Iris pigment epithelial cell (primary cell): ENCODE data around the gene IGFBP6.
A peak's percentile ranks its signal among the peaks of the same experiment; 100 is the strongest.
"Not testable (repeated sequence)": the region's sequence is repeated elsewhere in the genome, so short reads cannot be mapped to it uniquely, and the experiment has no call there.

Experiments used
- DNase-seq: peaks from one replicate; pipeline ENCODE4 v3.0.0-alpha.2; 2011; ENCODE audit warnings: low read depth

IGFBP6 gene

DNA sequence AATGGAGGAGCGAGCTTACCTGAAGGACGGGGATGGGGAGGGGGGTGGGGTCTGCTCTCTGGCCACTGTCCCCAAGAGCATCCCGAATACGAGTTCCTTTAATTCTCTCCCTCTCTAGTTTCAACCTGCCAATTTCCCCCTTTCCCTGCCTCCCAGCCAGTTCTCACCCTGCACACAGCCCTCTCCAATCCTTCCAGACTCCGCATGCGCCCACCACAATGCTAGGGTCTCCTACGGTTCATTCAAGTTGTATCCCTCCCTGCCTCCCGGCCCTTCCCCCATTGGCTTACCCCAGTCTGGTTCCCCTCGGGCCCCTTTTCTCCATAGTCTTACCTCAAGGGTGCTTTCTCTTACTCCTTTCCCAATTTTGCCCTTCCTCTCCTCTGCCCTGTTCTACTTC, 708 bp upstream of the IGFBP6 start:
- DNase-seq: no peak

DNA sequence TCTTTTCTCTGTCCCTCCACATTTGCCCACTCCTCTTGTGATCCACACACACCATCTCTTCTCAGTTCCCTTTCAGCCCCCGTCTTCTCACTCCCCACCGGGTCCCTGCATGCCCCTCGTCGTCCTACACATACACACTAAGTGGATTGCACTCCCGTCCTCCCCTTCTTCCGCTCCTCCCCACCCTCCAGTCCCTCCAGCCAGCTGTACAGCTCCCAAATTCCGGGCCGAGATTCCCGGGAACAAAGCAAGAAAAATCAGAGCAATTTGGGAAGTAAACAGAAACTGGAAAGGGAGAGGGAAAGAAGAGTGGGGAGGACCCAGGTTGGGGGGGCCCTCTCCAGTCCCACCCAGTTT, 282 bp upstream of the IGFBP6 start:
- peak; percentile 20 for DNase-seq

DNA sequence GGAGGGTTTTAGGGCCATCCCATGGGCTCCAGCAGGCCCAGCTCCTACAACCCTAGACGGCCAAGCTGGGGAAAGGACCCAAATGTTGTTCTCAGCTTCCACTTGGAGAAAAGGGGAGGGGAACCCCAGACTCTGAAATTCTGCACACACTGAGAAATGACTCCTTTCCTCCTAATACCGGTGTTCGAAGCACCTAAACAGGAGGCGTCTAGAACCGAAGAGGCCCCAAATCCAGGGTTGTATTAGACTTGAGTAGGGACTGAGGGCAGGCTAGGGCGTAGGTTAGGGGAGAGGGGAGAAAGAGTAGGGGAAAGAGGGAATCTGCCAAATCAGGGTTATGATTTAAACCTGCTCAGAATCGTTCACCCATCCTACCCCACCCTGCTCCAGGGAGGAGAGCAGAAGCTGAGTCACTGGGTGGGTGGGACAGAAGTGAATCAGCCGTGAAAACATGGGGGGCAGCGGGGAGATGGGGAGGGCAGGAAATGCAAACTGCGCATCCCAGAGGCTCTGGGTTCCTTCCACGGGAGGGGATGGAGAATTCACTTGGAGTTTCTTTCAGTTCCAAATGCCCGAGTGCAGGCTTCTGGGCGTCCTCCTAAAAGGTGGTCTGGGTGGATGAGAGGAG, 1.0 kb downstream of the IGFBP6 start:
- DNase-seq: peak; percentile 74

DNA sequence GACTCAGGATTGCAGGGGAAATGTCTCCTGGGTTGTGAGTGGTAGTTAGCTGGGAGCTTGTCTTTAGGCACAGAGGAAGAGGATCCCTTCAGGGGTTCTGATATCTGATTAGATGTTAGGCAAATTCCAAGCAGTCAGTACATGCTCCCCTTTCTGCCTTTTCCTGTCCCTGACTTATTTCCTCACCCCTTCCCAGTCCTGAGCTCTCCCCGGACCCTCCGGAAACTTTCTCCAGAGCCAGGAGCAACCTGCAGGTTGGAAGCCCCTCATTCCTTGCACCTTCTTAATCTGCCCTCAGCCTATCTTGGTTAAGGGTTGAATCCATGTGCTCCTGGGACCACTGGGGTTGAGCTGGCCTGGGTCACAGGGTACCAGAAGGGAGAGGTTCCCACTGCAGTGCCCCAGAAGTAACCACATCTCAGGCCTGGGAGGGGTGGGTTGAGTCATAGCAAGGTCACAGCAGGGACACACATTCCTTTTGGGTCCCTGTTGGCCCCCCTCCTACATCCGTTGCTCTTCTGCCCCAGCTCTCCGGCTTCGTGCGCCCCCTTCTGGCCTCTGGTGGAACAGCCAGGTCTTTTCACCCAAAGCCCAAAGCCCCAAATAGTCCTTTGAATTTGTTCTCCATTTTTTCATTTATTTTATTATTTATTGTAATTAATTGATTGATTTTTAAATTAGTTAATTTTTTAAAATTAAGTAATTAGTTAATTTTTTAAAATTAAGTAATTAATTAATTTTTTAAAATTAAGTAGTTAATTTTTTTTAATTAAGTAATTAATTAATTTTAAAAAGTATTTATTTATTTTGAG, 1.8 kb downstream of the IGFBP6 start:
- DNase-seq: peak; percentile 96

DNA sequence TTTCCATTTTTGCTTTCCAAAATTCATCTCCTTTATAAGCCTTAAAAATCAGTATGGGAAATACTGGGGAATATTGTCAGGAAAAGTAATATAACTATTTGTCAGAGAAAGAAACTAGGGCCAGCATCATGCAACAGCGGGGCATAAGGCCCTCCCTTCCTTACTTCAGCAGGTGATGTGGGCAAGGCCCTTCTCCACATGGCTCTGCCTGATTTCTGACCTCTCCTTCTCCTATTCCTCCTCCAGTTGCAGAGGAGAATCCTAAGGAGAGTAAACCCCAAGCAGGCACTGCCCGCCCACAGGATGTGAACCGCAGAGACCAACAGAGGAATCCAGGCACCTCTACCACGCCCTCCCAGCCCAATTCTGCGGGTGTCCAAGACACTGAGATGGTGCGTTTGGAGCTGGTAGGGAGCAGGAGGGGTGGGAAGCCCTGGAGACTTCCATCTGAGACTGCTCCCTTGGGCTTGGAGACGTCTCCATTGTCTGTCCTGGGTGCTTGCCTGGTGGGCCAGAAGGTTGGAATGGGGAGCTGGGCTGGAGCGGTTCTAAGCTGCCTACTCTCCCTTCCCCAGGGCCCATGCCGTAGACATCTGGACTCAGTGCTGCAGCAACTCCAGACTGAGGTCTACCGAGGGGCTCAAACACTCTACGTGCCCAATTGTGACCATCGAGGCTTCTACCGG, 3.1 kb downstream of the IGFBP6 start:
- no peak for DNase-seq

DNA sequence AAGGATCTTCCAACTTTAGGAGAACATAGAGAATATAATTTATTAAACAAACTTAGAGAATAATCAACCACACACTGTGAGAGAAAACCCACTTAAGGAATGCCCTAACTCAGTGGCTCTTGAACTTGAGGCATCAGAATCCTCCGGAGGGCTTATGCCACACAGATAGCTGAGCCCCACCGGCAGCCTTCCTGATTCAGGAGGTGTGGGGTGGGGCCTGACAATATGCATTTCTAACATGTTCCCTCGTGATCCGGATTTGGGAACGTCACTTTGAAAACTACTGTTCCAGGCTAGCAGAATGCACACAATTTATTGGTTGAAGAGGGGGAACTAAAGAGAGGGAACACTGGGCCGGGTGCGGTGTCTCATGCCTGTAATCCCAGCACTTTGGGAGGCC, 3.8 kb downstream of the IGFBP6 start:
- DNase-seq: no peak

DNA sequence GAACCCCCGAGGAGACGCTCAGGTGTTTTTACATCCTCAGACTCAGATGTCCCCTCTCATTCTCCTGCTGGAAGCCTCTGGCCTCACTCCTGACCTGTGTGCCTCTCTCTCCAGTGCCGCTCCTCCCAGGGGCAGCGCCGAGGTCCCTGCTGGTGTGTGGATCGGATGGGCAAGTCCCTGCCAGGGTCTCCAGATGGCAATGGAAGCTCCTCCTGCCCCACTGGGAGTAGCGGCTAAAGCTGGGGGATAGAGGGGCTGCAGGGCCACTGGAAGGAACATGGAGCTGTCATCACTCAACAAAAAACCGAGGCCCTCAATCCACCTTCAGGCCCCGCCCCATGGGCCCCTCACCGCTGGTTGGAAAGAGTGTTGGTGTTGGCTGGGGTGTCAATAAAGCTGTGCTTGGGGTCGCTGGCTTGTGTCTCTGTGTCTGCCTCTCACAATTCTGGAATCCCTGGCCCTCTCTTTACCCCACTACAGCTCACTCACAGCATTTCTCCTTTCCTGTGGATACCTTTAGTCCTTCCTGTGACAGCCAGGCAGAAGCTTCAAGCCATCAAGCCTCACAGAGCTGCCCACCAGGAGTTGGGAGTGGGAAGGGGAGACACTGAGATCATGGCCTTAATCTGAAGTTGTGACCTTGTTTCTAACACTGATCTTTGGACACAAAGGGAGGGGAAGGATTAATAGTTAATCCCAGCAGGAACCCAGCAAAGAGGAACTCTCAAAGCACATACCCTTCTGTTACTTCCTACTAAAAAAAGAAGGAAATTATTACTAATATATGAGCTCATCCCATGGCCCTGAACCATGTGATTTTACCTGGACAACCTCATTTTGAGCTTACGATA, 4.7 kb downstream of the IGFBP6 start:
- DNase-seq: no peak

DNA sequence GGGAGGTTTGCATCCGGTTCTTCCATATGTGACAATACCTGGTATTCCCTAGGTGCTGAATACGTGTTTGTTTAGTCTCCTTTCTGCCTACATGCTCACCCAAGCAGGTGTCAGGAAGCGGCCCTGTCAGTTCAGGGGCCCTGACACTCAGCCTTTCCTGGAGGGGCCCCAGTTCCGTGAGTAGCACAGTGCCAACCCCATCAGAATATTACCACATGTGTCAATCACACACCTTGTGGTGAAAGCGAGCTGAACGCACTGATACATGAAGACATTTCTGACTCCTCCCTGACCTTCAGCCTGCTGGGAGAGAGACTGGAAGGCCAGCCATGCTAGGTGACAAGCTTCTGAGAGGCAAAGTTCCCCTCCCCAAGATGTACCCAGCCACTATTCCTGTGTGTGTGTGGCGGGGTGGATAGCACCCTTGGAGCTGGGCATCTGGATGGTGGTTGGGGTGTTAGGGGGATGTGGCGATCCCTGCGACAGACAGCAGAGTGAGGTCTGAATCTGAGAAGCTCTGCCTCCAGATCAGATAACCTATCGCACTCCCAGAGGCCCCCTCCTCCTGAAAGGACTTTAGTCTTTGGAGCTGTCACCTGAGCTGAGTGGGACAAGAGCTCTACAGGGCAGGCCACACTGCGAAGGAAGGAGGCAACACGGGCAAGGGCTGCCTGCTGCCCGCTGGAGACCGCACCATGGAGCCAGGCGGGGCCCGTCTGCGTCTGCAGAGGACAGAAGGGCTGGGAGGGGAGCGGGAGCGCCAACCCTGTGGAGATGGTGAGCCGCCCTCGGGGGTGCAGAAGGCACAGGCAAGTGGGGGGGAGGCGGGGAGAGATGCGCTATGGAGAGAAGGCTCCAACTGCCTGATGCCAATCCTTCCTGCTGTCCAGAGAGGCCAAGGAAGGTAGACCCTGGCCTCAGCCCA, 5.7 kb downstream of the IGFBP6 start, which contains the start of gene SOAT2:
TSS of gene SOAT2 (plus strand) at position 604 of the 925 bp plus-strand sequence. CDS start at position 696, 92 bp downstream.
- no peak for DNase-seq

DNA sequence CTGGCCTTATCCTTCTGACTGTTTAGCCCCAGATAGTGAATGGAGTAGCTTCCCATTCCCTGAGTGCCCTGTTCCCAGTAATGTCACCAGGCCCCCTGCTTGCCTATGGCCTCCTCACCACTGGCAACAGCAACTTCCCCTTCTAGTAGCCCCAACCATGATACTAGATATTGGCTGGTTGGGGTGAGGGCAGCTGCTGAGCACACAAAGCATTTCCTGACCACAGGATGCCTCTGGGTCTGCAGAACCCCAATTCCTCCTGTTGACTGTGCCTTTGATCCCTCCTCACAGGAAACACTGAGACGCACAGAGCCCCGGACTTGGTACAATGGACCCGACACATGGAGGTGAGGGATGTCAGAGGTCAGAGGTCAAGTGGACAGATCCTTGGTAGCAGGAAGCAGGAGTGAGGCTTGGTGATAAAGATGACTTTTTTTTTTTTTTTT, 6.4 kb downstream of the IGFBP6 start:
- DNase-seq: peak; percentile 18

DNA sequence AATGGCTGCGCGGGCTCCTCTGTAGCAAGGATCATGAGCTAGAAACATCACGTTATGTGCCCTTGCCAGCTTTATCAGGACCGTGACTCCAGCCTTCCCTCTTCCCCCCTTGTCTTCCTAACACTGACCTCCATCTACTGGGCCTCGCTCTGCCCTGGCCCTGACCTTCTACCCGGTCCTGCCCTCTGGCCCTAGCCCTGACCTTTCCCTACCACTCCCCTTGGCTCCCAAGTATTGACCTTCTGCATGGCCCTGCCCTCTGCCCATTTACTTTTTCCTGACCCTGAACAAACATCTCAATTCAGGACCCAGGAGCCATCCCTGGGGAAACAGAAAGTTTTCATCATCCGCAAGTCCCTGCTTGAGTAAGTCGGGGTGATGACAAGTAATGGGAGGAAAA, 7.8 kb downstream of the IGFBP6 start:
- no peak for DNase-seq

DNA sequence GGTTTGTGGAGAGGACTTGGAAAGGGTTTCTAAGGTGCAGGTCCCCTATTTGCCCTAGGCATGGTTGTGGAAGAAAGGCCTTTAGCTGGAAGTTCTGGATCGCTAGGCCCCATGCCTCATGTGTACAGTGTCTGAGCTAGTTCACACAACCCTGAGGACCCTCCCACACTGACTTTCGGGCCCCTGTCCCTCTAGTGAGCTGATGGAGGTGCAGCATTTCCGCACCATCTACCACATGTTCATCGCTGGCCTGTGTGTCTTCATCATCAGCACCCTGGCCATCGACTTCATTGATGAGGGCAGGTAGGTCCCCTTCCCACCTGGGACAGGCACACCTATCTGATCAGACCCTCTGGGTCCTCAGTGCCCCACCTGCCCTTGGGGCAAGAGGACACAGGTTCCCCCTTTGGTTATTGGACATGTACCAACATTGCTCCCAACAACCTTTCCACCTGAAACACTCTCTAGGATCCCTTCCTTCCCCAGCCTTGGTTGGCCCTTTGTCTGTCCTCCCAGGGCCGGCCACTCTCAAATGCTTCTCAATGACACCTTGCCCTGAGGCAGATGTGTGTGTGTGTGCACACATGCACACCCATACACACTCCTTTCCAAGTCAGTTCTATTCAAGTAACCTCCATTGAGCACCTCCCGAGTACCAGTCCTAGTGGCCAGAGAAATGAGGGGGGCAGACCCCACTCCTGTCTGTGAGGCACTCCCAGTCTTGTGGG, 8.4 kb downstream of the IGFBP6 start:
- DNase-seq: no peak

DNA sequence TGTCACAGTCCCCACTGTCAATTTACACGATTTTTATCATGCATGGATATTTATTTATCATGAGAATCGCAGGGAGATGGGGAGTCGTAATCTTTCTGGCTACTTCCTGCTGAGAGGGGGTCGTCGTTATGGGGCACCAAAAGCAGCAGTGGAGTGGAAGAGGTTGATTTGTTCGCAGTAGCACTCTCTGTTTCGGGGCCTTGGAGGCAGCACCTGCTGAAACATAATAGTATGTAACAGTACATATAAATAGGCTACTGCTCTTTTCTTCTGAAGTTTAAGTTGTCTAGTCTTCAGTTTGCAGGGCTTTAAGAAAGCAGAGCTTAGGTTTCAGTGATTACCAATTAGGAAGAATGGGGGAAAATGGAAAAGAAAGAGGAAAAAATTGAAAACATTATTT, 9.7 kb downstream of the IGFBP6 start:
- no peak for DNase-seq

DNA sequence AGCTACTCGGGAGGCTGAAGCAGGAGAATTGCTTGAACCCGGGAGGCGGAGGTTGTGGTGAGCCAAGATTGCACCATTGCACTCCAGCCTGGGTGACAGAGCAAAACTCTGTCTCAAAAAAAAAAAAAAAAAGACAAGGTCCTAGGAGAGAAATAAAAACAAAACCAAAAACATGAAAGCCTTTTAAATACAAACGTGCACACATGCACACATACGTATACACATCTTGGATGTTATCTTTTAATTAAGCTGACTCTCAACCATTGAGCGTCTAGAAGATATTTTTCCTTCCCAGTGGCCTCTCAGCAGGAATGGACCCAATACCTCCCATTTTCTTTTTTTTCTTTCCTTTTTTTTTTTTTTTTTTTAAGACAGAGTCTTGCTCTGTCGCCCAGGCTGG, 15.0 kb downstream of the IGFBP6 start:
- not testable (repeated sequence) for DNase-seq

DNA sequence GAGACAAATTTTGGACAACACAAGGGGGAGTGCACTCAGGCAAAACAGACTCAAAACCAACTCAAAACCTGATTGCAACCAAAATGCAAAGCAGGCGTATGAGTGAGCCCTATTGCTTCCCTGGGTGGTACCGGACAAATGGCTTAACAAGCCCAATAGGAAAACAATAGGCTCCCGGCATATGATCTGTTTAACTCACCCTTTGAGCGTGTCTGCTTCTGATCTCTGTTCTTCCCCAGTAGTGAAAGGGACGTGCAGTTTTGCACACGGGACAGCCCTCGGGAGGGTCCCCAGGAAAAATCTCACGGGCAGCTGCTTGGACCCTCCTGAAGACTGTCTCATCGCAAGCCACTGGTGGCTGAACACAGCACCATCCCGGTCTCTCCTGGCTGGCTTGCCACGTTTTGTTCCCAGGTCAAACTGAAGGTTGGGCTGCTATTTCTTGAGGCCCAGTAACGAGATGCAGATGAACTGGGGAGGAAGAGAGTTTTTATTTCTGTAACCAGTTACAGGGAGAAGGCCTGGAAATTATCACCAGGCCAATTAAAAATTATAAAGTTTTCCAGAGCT, 15.8 kb downstream of the IGFBP6 start:
- no peak for DNase-seq

DNA sequence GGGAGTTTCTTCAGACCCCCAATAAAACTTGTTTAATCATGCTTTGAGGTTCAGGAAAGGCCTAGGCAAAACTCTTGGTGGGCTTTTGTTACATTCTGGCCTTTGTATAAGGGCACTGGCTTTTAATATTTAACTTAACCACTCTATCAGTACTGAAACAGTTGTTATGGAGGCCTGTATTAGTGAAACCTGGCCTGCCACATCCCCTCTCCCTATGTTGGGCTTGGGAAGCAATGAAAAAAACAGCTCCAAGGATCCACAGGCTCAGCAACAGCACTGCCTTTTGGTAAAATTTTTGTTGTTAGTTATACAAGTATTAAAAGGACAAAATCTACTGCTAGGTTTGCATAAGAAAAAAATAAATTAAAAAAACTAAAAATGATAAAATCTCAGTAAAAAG, 16.5 kb downstream of the IGFBP6 start:
- no peak for DNase-seq

DNA sequence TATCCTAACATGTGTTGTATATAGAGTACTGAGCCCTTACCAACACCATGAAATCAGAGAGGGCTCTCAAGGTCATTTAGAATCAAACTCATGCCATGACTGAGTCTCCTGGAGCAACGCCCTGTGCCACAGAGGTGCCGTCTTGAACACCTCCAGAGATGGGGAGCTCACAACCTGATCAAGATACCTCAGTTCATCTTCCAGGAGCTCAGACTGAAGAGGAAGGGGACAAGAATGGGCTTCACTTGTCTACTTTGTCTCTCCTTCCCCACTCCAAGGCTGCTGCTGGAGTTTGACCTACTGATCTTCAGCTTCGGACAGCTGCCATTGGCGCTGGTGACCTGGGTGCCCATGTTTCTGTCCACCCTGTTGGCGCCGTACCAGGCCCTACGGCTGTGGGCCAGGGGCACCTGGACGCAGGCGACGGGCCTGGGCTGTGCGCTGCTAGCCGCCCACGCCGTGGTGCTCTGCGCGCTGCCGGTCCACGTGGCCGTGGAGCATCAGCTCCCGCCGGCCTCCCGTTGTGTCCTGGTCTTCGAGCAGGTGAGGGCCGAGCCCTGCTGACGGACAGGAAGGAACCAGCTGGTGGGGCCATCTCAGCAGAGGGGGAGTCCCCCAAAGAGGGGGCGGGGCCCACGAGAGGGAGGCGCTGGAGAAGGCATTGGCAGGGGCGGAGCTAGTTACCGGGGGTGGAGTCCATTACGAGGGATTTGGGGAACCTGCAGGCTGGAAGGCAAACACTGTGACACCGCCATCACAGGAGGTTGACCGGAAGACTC, 17.8 kb downstream of the IGFBP6 start:
- DNase-seq: no peak

DNA sequence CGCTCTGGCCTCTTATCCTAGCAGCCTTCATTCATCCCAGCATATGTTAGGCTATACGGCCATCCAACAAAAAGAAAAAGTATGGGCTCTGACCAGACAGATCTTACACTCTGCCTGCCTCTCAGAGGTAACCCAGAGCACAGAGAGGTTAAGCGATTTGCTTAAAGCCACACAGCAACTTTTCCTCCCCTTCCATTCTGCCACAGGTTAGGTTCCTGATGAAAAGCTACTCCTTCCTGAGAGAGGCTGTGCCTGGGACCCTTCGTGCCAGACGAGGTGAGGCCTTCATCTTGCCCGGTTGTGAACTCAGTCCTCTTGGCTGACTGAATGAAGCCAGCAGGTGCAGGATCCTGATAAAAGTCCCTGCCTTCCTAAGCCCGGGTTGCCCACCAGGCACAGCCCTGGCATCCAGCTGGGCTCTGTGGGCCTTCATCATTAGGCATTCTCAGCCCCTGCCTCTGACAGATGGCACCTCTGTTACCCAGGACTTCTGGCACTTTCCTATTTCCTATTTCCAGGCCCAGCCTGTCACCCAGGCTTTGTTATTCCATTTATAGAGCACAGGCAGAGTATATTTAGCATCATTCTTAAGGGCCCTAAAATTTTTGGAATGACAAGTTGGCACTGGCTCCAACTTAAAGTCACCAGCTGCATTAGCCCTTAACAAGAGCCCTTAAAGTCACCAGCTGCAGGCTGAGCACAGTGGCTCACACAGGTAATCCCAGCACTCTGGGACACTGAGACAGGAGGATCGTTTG, 18.6 kb downstream of the IGFBP6 start:
- DNase-seq: no peak

DNA sequence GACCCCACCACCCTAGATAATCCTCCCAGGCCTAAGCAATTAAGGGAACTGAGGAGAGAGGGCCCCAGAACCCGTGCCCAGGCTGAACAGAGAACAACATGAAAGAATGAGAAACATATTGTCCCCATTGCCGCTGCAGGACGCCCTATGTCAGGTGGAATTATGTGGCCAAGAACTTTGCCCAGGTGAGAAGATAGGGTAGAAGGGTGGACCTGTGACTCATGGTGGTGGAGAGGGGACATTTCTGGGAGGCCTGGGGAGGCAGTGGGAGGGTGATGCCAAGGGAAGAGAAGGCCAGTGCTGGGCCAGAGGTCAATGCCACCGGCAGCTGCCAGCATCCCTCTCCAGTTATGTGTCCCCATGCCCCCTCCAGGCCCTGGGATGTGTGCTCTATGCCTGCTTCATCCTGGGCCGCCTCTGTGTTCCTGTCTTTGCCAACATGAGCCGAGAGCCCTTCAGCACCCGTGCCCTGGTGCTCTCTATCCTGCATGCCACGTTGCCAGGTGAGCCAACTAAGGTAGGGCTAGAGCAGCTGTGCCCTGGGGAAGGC, 21.4 kb downstream of the IGFBP6 start:
- DNase-seq: no peak
